Endothelial cell of umbilical vein (primary cell): ENCODE results near the gene MYORG. TPM values are rescaled to one million over a fixed set of nuclear protein-coding genes. Genes with fewer than 3 reads are reported as not detected.

Source experiments
- BruUV-seq: library from RNA; stranded (reverse); fragments of 400-500 nt; replicated peaks from 2 replicates; lab custom pipeline; 2021; lab: Mats Ljungman, UMichigan
- CTCF ChIA-PET: fragments of 300-600, 350-600 bp; sonication (Branson Sonifier 250); formaldehyde crosslinking; loops from one replicate; lab custom pipeline; 2021; ENCODE audit warnings: antibody characterized with exemption, inconsistent platforms; lab: Charles Lee
- POLR2A ChIA-PET: fragments of 300-600, 350-600 bp; sonication (Branson Sonifier 250); formaldehyde crosslinking; loops from one replicate; lab custom pipeline; 2021; ENCODE audit warnings: antibody characterized with exemption, inconsistent platforms; lab: Charles Lee
- DNase-seq: peaks from one replicate; pipeline ENCODE4 v3.0.0-alpha.2; 2011; ENCODE audit warnings: low read depth, low spot score
- FAIRE-seq: peaks from 2 replicates; lab custom pipeline; 2011; peaks lifted over from hg19 to GRCh38; lab: Jason Lieb, UNC
- H2AFZ ChIP-seq: 2 replicates; pipeline ENCODE4 v1.6.0; 2012; ENCODE audit warnings: low read depth, low read length, control low read depth, inconsistent platforms
- H3K27ac ChIP-seq: 2 replicates; pipeline ENCODE4 v1.5.1; 2011; ENCODE audit warnings: low read depth, mild to moderate bottlenecking, control low read depth, low read length, moderate library complexity; ENCODE audit not compliant: insufficient read depth
- H3K27me3 ChIP-seq, 2 experiments: 2 replicates each; pipeline versions ENCODE4 v1.6.0 to v1.6.1; 2011; ENCODE audit warnings: low read length in 2 of 2, mixed read lengths in 1 of 2; ENCODE audit not compliant: control insufficient read depth in 2 of 2, insufficient read depth in 2 of 2
- H3K36me3 ChIP-seq, 2 experiments: 2 replicates in 1 of 2; 3 replicates in 1 of 2; pipeline ENCODE4 v1.5.1; 2011; ENCODE audit warnings: low read length in 2 of 2, mild to moderate bottlenecking in 1 of 2, moderate library complexity in 1 of 2; ENCODE audit not compliant: control insufficient read depth in 2 of 2, insufficient read depth in 2 of 2; ENCODE audit errors: extremely low read depth in 1 of 2
- H3K4me1 ChIP-seq: 3 replicates; pipeline ENCODE4 v1.5.1; 2011; ENCODE audit warnings: mild to moderate bottlenecking, low read length; ENCODE audit not compliant: control insufficient read depth, insufficient read depth; ENCODE audit errors: extremely low read depth
- H3K4me2 ChIP-seq: 2 replicates; pipeline ENCODE4 v1.6.1; 2011; ENCODE audit warnings: low read length, control low read depth, mixed read lengths; ENCODE audit not compliant: insufficient read depth
- H3K4me3 ChIP-seq, 3 experiments: fragments of 200-600 bp in 1 of 3; sonication (generic), shearing (Covaris generic) in 1 of 3; replicated peaks in 1 of 3; 2 replicates each; pipeline ENCODE4 v1.5.1; 2011 to 2016; ENCODE audit warnings: control low read depth in 3 of 3, low read length in 3 of 3, mild to moderate bottlenecking in 2 of 3, inconsistent platforms in 1 of 3, low read depth in 1 of 3, moderate library complexity in 1 of 3; ENCODE audit not compliant: insufficient read depth in 1 of 3
- H3K79me2 ChIP-seq: 2 replicates; pipeline ENCODE4 v1.6.0; 2012; ENCODE audit warnings: low read length, inconsistent platforms; ENCODE audit not compliant: control insufficient read depth, insufficient read depth
- H3K9ac ChIP-seq: replicated peaks from 2 replicates; pipeline ENCODE3; 2011; ENCODE audit warnings: low read length, control low read depth; ENCODE audit not compliant: insufficient read depth; ENCODE audit errors: extremely low read depth
- H3K9me1 ChIP-seq: replicated peaks from 3 replicates; pipeline ENCODE4 v1.6.0; 2011; ENCODE audit warnings: mild to moderate bottlenecking, low read length; ENCODE audit not compliant: control insufficient read depth, insufficient read depth; ENCODE audit errors: extremely low read depth
- H3K9me3 ChIP-seq: replicated peaks from 2 replicates; pipeline ENCODE4 v1.5.1; 2012; ENCODE audit warnings: low read length, inconsistent platforms; ENCODE audit not compliant: control insufficient read depth, insufficient read depth
- H4K20me1 ChIP-seq: replicated peaks from 2 replicates; pipeline ENCODE3; 2011; ENCODE audit warnings: mild to moderate bottlenecking, low read length; ENCODE audit not compliant: control insufficient read depth, insufficient read depth; ENCODE audit errors: extremely low read depth
- CTCF ChIP-seq, 2 donors: IDR thresholded peaks; 1 replicate in 1 of 2; 2 replicates in 1 of 2; pipeline ENCODE4 v1.5.1; 2011; ENCODE audit warnings: low read length in 2 of 2, mild to moderate bottlenecking in 2 of 2, moderate library complexity in 2 of 2, control low read depth in 1 of 2, inconsistent platforms in 1 of 2, low read depth in 1 of 2; ENCODE audit not compliant: insufficient read depth in 1 of 2; ENCODE audit errors: extremely low read depth in 1 of 2
- EZH2 ChIP-seq: IDR thresholded peaks from 2 replicates; pipeline ENCODE4 v1.6.1; 2012; ENCODE audit warnings: borderline replicate concordance, low read depth, mild to moderate bottlenecking, moderate library complexity, low read length, inconsistent platforms; ENCODE audit not compliant: severe bottlenecking
- FOS ChIP-seq: IDR thresholded peaks from 2 replicates; pipeline ENCODE4 v1.6.1; 2011; ENCODE audit warnings: mild to moderate bottlenecking, low read length, moderate library complexity, borderline replicate concordance; ENCODE audit not compliant: insufficient read depth
- GATA2 ChIP-seq: IDR thresholded peaks from 2 replicates; pipeline ENCODE4 v1.7.0; 2011; ENCODE audit warnings: low read depth, mild to moderate bottlenecking, moderate library complexity, mixed read lengths, low read length; ENCODE audit not compliant: insufficient read length, insufficient read depth
- JUN ChIP-seq: IDR thresholded peaks from 2 replicates; pipeline ENCODE4 v1.6.1; 2011; ENCODE audit warnings: borderline replicate concordance, low read depth; ENCODE audit not compliant: insufficient read length, insufficient read depth
- MYC ChIP-seq: IDR thresholded peaks from one replicate; pipeline ENCODE4 v1.6.1; 2011; ENCODE audit warnings: mild to moderate bottlenecking, low read depth, low read length
- POLR2A ChIP-seq: IDR thresholded peaks from 2 replicates; pipeline ENCODE4 v1.6.1; 2012; ENCODE audit warnings: low read depth, mild to moderate bottlenecking, control low read depth, low read length
- POLR2AphosphoS5 ChIP-seq: IDR thresholded peaks from 2 replicates; pipeline ENCODE4 v1.6.1; 2012; ENCODE audit warnings: low read depth, mild to moderate bottlenecking, control low read depth, low read length, moderate library complexity; ENCODE audit not compliant: insufficient read depth
- dilution Hi-C: fragments of 300-500 bp; cut with MboI; formaldehyde crosslinking; loops from one replicate; pipeline ENCODE4 v1.15.0; 2019; ENCODE audit warnings: low sequenced_read_pairs; ENCODE audit not compliant: extremely low pct_ligation_motif_present
- intact Hi-C: fragments of 100-400 bp; cut with micrococcal nuclease; formaldehyde crosslinking; loops from one replicate; pipeline ENCODE4 v1.10.0; 2022
- polyA plus RNA-seq, 4 experiments: library from polyadenylated mRNA; depleted of rRNA in 3 of 4; stranded (reverse) in 3 of 4; unstranded in 1 of 4; fragments of >200 nt; gene quantifications; 2 replicates each; pipeline versions ENCODE4 v1.2.1 to v1.2.3, GENCODE V29; 2011 to 2012; ENCODE audit warnings: missing spikeins in 1 of 4
- total RNA-seq: library from RNA; stranded (reverse); gene quantifications from 2 replicates; pipeline ENCODE4 v1.2.3, GENCODE V29; 2021
- TF ChIP-seq, protein P1 (sequence below): IDR thresholded peaks from 2 replicates; pipeline ENCODE4 v1.6.1; 2011; ENCODE audit not compliant: insufficient read depth, insufficient read length

Gene MYORG
- total and polyA plus RNA-seq, 2 donors (not counting 3 experiments of a cell fraction or from before 2014, with no cell fraction given) = 2.8 to 7.0 TPM

DNA sequence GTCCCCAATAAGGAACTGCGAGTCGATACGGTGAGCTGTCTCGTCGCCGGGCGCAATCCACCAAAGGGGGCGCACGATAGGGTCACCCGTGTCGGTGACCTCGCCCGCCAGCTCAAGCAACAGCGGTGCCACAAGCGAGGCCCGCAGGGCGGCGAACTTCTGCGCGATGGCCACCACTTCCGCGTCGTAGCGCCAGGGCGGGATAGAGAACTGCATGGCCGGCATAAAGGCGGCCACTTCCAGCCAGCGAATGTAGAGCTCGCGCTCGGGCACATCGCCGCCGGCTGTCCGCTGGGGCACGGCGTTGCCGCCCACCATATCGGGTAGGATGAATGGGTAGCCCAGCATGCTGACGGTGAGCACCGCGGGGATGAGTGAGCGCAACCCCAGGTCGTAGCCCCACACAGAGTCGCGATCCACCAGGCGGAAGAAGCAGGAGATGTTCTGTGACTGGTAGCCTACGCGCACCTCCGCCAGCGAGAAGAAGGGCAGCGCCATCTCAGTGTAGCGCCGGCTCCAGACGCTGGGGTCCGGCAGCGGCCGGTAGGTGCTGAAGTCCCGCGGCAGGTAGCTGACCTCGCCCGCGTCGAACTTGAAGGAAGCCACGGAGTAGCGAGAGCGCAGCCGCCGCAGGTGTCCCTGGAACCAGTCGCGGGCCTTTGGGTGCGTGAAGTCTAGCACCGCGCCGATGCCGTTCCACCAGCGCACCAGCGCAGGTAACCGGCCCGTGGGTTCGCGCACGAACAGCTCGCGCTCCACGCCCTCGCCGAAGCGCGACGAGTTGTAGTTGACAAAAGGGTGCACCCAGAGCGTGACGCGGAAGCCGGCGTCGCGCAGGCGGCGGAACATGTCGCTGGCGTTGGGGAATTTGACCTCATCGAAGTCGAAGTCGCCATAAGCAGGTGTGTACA is 5.5 kb downstream of the MYORG start:
- CTCF ChIA-PET = interaction anchor here (1.0 kb wide), 1 partner anchor 8 kb away, joined by 6 read pairs; no protein-coding TSS in a partner anchor
- FAIRE-seq = no peak

More for the DNA sequence above, 5.5 kb downstream of the MYORG start:
- Histone ChIP-seq H3K9ac (no peak overlapping the region), H3K36me3 (no peaks in the 10 kb centered on the region), H2AFZ (no peak overlapping the region), H3K4me3 (no peak overlapping the region), H3K79me2 (no peaks in the 10 kb centered on the region), H3K9me3 (no peaks in the 10 kb centered on the region), H3K4me1 (peaks cover under 1% of the 10 kb centered on the region), H3K27me3 (no peaks in the 10 kb centered on the region), H3K4me2 (no peak overlapping the region), H4K20me1 (no peaks in the 10 kb centered on the region), H3K27ac (no peak overlapping the region), H3K9me1 (no peaks in the 10 kb centered on the region)
- dilution Hi-C loops = no loop called here
- intact Hi-C loops = no loop called here
- POLR2A ChIA-PET = no interaction called here
- DNase-seq = no peak
- TF ChIP-seq POLR2AphosphoS5 (no peak), GATA2 (no peak), POLR2A (no peak), CTCF (IDR thresholded peaks at IDR 0.05; ENCODE audit: extremely low read depth in 1 of 2, insufficient read depth in 1 of 2, low read depth in 1 of 2, low read length in 2 of 2) (no peak), MYC (no peak), EZH2 (no peak), FOS (no peak), JUN (no peak)
- TF ChIP-seq, protein P1, sequence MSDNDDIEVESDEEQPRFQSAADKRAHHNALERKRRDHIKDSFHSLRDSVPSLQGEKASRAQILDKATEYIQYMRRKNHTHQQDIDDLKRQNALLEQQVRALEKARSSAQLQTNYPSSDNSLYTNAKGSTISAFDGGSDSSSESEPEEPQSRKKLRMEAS = no peak
- no TSS peak for BruUV-seq
